OCI-M1 (cell line): ENCODE measurements around the gene SAP30BP.
"Not testable (repeated sequence)": the region's sequence is repeated elsewhere in the genome, so short reads cannot be mapped to it uniquely, and the experiment has no call there.

ENCODE experiments used
- DNase-seq: peaks from one replicate; lab custom pipeline; 2025; lab: John Stamatoyannopoulos, UW

The SAP30BP gene

GRCh38 chr17:75633486-75634375, 33.4 kb upstream of the SAP30BP start:
- peak; percentile 95 for DNase-seq

GRCh38 chr17:75634376-75634740, 32.8 kb upstream of the SAP30BP start:
- no peak for DNase-seq

GRCh38 chr17:75634754-75635609, 32.2 kb upstream of the SAP30BP start:
- DNase-seq = no peak

GRCh38 chr17:75635610-75636202, 31.4 kb upstream of the SAP30BP start:
- peak; percentile 72 for DNase-seq

- DNase-seq = no peak
Observed at GRCh38 chr17:75636381-75637142, 30.6 kb upstream of the SAP30BP start.

- DNase-seq = no peak
Observed at GRCh38 chr17:75637143-75637538, 30.0 kb upstream of the SAP30BP start.

GRCh38 chr17:75637551-75637950, 29.6 kb upstream of the SAP30BP start:
- DNase-seq = no peak

GRCh38 chr17:75638039-75638438, 29.1 kb upstream of the SAP30BP start:
- DNase-seq = not testable (repeated sequence)

GRCh38 chr17:75638893-75639292, 28.2 kb upstream of the SAP30BP start:
- no peak for DNase-seq

- DNase-seq = no peak
Observed at GRCh38 chr17:75639327-75639726, 27.8 kb upstream of the SAP30BP start.

- DNase-seq = no peak
Observed at GRCh38 chr17:75639771-75640555, 27.2 kb upstream of the SAP30BP start.

- no peak for DNase-seq
Observed at GRCh38 chr17:75640556-75641119, 26.5 kb upstream of the SAP30BP start.

GRCh38 chr17:75641343-75641742, 25.8 kb upstream of the SAP30BP start:
- DNase-seq = no peak

GRCh38 chr17:75642182-75642783, 24.9 kb upstream of the SAP30BP start:
- DNase-seq = peak; percentile 30

GRCh38 chr17:75642784-75643642, 24.1 kb upstream of the SAP30BP start:
- peak; percentile 30 for DNase-seq

- no peak for DNase-seq
Observed at GRCh38 chr17:75643643-75644017, 23.5 kb upstream of the SAP30BP start.

GRCh38 chr17:75645501-75645888, 21.6 kb upstream of the SAP30BP start:
- DNase-seq = no peak

- DNase-seq = no peak
Observed at GRCh38 chr17:75645889-75646637, 21.1 kb upstream of the SAP30BP start.

- DNase-seq = no peak
Observed at GRCh38 chr17:75646638-75646992, 20.5 kb upstream of the SAP30BP start.
